ENCODE measurements around the gene TBCD. TPM values are rescaled to one million over a fixed set of nuclear protein-coding genes. Genes with fewer than 3 reads are reported as not detected.

Gene TBCD
- total and polyA plus RNA-seq, 2 donors (not counting 1 experiment from before 2014, with no cell fraction given): 22.1 to 36.7 TPM

GRCh38 chr17:82947051-82947991 is 195.5 kb downstream of the TBCD start:
- H3K27me3 ChIP-seq (ENCODE audit: control insufficient read depth, insufficient read depth, low read length): no peaks in the 10 kb centered on the region
- no peak overlapping the region for H3K4me3 ChIP-seq (replicated peaks in 1 of 4; ENCODE audit: control extremely low read depth in 1 of 4, insufficient read depth in 1 of 4, low read depth in 3 of 4, low read length in 4 of 4)
- no peak overlapping the region for H3K27ac ChIP-seq (ENCODE audit: insufficient read depth, low read length)
- H3K9ac ChIP-seq (ENCODE audit: insufficient read depth, low read length): no peak overlapping the region
- no peaks in the 10 kb centered on the region for H3K4me1 ChIP-seq (ENCODE audit: control insufficient read depth, extremely low read depth, insufficient read depth, low read length)
- no peak overlapping the region for H3K4me2 ChIP-seq (ENCODE audit: extremely low read depth, insufficient read depth, low read length)
- no peaks in the 10 kb centered on the region for H4K20me1 ChIP-seq (ENCODE audit: control insufficient read depth, extremely low read depth, insufficient read depth, low read length)
- no peak for DNase-seq (ENCODE audit: low read depth in 2 of 2)
- no peak for TF ChIP-seq EZH2 (IDR thresholded peaks at IDR 0.05; ENCODE audit: low read length, missing control alignments)
- TF ChIP-seq CTCF (conservative IDR thresholded peaks at IDR 0.05 in 1 of 2, IDR thresholded peaks at IDR 0.05 in 1 of 2; ENCODE audit: low read depth in 1 of 2, low read length in 2 of 2): no peak
- no peaks in the 10 kb centered on the region for H3K9me3 ChIP-seq (ENCODE audit: control insufficient read depth, insufficient read depth, low read depth, low read length)
- peaks cover 7% of the 10 kb centered on the region for H3K36me3 ChIP-seq (ENCODE audit: control insufficient read depth, insufficient read depth, low read length)
- no peaks in the 10 kb centered on the region for H3K79me2 ChIP-seq (ENCODE audit: control insufficient read depth, insufficient read depth, low read length)
- no peak overlapping the region for H2AFZ ChIP-seq (ENCODE audit: low read length)

GRCh38 chr17:82948081-82948511 is 196.2 kb downstream of the TBCD start:
- Histone ChIP-seq H3K4me2 (ENCODE audit: extremely low read depth, insufficient read depth, low read length) (no peak overlapping the region), H3K4me1 (ENCODE audit: control insufficient read depth, extremely low read depth, insufficient read depth, low read length) (no peaks in the 10 kb centered on the region), H3K36me3 (ENCODE audit: control insufficient read depth, insufficient read depth, low read length) (peaks cover 5% of the 10 kb centered on the region), H3K9me3 (ENCODE audit: control insufficient read depth, insufficient read depth, low read depth, low read length) (no peaks in the 10 kb centered on the region), H3K27me3 (ENCODE audit: control insufficient read depth, insufficient read depth, low read length) (no peaks in the 10 kb centered on the region), H2AFZ (ENCODE audit: low read length) (no peak overlapping the region), H3K27ac (ENCODE audit: insufficient read depth, low read length) (no peak overlapping the region), H3K4me3 (replicated peaks in 1 of 4; ENCODE audit: control extremely low read depth in 1 of 4, insufficient read depth in 1 of 4, low read depth in 3 of 4, low read length in 4 of 4) (no peak overlapping the region), H3K9ac (ENCODE audit: insufficient read depth, low read length) (no peak overlapping the region), H3K79me2 (ENCODE audit: control insufficient read depth, insufficient read depth, low read length) (no peaks in the 10 kb centered on the region), H4K20me1 (ENCODE audit: control insufficient read depth, extremely low read depth, insufficient read depth, low read length) (no peaks in the 10 kb centered on the region)
- TF ChIP-seq CTCF (conservative IDR thresholded peaks at IDR 0.05 in 1 of 2, IDR thresholded peaks at IDR 0.05 in 1 of 2; ENCODE audit: low read depth in 1 of 2, low read length in 2 of 2) (no peak), EZH2 (IDR thresholded peaks at IDR 0.05; ENCODE audit: low read length, missing control alignments) (no peak)
- DNase-seq (ENCODE audit: low read depth in 2 of 2): no peak

- Histone ChIP-seq H3K27ac (ENCODE audit: insufficient read depth, low read length) (no peak overlapping the region), H3K79me2 (ENCODE audit: control insufficient read depth, insufficient read depth, low read length) (no peaks in the 10 kb centered on the region), H3K9ac (ENCODE audit: insufficient read depth, low read length) (no peak overlapping the region), H3K4me3 (replicated peaks in 1 of 4; ENCODE audit: control extremely low read depth in 1 of 4, insufficient read depth in 1 of 4, low read depth in 3 of 4, low read length in 4 of 4) (no peak overlapping the region), H4K20me1 (ENCODE audit: control insufficient read depth, extremely low read depth, insufficient read depth, low read length) (no peaks in the 10 kb centered on the region), H3K4me1 (ENCODE audit: control insufficient read depth, extremely low read depth, insufficient read depth, low read length) (no peaks in the 10 kb centered on the region), H3K27me3 (ENCODE audit: control insufficient read depth, insufficient read depth, low read length) (no peaks in the 10 kb centered on the region), H3K36me3 (ENCODE audit: control insufficient read depth, insufficient read depth, low read length) (peaks cover 2% of the 10 kb centered on the region), H3K4me2 (ENCODE audit: extremely low read depth, insufficient read depth, low read length) (no peak overlapping the region), H3K9me3 (ENCODE audit: control insufficient read depth, insufficient read depth, low read depth, low read length) (no peaks in the 10 kb centered on the region), H2AFZ (ENCODE audit: low read length) (no peak overlapping the region)
- no peak for DNase-seq (ENCODE audit: low read depth in 2 of 2)
- no peak for TF ChIP-seq EZH2 (IDR thresholded peaks at IDR 0.05; ENCODE audit: low read length, missing control alignments)
Measured at GRCh38 chr17:82948957-82949356, 197.1 kb downstream of the TBCD start.

All from fibroblast of lung (primary cell).